Retinal pigment epithelial cell (primary cell): Measurements from ENCODE around the gene SSC5D.
A peak's percentile ranks its signal among the peaks of the same experiment; 100 is the strongest.
"Not testable (repeated sequence)": the region's sequence is repeated elsewhere in the genome, so short reads cannot be mapped to it uniquely, and the experiment has no call there.

Source experiments
- DNase-seq: peaks from one replicate; pipeline ENCODE4 v3.0.0-alpha.2; 2010; ENCODE audit warnings: low read depth
- H3K4me3 ChIP-seq: 2 replicates; pipeline ENCODE4 v1.5.1; 2011; ENCODE audit warnings: mild to moderate bottlenecking, low read length, control low read depth, moderate library complexity
- TF ChIP-seq, protein P1 (sequence below): conservative IDR thresholded peaks from 2 replicates; pipeline ENCODE4 v1.5.1; 2011; ENCODE audit warnings: low read depth, low read length, control low read depth, inconsistent platforms

The SSC5D gene

DNA sequence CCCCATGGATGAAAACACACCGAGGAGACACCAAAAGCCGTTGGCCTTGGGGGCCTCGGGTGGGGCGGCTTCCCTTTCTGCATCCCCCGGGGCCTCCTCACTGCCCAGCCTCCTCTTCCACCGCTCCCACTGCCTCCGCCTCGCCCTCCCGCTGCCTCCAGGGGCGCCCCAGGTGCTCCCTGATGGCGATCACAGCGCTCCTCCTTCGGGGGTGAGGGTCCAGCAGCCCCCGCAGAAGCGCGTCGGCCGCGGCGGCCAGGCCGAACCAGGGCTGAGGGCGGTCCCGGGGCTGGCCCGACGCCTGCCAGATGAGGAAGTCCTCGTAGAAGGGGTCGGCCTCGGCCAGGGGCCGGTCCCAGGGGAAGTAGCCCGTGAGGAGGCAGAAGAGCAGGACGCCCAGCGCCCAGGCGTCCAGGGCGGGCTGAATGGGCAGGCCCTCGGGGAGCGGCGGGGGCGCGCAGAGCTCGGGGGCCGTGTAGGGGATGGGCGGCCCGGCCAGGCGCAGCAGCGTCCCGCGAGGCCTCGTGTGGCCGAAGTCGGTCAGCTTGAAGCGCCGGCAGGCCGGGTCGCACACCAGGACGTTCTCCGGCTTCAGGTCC, 41.5 kb downstream of the SSC5D start:
- no peak overlapping the region for H3K4me3 ChIP-seq
- DNase-seq, result no peak
- TF ChIP-seq, protein P1, sequence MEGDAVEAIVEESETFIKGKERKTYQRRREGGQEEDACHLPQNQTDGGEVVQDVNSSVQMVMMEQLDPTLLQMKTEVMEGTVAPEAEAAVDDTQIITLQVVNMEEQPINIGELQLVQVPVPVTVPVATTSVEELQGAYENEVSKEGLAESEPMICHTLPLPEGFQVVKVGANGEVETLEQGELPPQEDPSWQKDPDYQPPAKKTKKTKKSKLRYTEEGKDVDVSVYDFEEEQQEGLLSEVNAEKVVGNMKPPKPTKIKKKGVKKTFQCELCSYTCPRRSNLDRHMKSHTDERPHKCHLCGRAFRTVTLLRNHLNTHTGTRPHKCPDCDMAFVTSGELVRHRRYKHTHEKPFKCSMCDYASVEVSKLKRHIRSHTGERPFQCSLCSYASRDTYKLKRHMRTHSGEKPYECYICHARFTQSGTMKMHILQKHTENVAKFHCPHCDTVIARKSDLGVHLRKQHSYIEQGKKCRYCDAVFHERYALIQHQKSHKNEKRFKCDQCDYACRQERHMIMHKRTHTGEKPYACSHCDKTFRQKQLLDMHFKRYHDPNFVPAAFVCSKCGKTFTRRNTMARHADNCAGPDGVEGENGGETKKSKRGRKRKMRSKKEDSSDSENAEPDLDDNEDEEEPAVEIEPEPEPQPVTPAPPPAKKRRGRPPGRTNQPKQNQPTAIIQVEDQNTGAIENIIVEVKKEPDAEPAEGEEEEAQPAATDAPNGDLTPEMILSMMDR, result no peak

DNA sequence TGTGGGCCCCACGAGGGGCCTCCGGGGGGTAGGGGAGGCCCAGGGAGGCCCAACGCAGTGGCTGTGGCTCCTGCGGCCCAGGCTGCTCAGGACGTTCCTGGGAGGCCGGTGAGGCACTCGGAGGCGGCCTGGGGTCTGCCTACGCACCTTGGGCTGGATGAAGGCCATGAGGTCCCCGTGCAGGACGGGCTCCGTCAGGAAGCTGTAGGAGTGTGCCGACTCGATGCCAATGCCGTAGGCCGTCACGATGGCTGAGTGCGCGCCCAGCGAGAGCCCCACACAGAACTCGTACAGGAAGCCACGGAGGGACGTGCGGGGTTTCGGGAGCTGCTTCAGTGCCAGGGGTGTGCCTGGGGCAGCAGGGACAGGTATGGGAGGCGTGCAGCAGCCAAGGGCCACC, 42.8 kb downstream of the SSC5D start:
- DNase-seq, result no peak
- TF ChIP-seq, protein P1, result no peak
- H3K4me3 ChIP-seq, result no peak overlapping the region

DNA sequence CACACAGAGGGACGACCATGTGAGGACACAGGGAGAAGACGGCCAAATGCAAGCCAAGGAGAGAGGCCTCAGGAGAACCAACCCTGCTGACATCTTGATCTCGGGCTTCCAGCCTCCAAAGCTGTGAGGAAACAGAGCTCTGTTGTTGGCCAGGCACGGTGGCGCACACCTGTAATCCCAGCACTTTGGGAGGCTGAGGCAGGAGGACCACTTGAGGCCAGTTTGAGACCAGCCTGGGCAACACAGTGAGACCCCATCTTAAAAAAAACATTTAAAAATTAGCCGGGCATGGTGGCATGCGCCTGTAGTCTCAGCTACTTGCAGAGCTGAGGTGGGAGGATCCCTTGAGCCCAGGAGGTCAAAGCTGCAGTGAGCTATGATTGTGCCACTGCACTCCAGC, 46.0 kb downstream of the SSC5D start:
- DNase-seq, H3K4me3 ChIP-seq: not testable (repeated sequence)

DNA sequence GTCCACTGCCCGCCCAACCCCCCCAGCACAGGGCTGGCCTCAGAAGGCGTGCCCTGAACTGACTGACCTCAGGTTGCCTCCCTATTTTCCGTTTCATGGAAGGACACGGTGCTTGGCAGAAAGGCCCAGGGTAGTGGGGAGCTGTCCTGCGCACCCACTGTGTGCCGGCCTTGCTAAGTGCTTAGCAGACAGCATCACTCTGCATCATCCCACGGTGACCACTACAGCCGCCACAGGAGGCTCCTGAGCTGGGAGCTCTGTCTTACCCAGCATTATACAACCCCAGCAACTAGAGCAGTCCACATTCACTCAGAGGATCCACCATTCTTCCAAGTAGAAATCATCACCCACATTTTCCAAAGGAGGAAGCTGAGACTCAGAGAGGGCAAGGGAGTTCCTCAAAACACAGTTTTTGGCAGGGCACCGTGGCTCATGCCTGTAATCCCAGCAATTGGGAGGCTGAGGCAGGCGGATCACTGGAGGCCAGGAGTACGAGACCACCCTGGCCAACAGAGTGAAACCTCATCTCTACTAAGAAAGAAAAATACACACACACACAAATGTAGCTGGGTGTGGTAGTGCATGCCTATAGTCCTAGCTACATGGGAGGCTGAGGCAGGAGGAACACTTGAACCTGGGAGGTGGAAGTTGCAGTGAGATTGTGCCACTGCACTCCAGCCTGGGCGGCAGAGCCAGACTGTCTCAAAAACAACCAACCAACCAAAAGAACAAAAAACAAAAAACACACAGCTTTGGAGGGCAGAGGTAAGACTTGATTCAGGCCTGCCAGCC, 47.1 kb downstream of the SSC5D start:
- no peak for DNase-seq
- TF ChIP-seq, protein P1, result no peak
- H3K4me3 ChIP-seq, result no peak overlapping the region

DNA sequence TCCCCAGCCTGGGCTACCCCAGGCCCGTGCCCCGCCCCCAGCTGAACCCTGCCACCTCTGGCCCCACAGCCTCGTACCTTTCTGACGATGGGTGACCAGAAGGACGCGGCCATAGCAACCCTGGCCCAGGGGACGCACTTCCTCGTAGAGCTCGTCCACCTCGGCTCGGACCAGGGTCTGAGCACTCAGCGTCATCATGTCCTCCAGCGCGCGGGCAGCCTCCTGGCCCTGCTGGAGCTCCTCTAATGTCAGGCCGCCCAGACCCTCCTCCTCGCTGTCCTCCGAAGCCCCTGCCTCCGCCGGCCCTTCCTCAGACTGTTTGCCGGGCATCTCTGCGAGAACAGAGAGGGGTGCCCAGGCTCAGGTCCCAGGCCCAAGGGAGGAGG, 47.7 kb downstream of the SSC5D start:
- TF ChIP-seq, protein P1, result no peak
- DNase-seq, result no peak
- H3K4me3 ChIP-seq, result no peak overlapping the region

DNA sequence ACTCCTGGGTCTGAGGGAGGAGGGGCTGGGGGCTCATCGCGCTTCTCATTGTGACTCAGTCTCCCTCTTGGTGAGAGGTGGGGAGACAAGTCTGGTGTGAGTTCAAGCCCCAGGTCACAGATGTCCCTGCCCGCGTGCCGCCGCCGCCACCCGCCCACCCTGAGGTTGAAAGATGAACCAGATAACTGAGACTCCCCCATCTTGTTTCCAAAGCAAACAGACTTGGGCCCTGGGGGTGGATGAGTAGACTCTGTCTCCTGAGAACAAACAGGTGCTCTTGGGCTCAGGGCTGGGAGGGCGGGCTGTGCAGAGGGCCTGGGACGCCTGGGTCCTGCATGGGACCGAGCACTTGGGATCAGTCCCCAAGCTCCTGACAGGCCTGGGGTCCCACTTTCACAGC, 48.1 kb downstream of the SSC5D start:
- TF ChIP-seq, protein P1, result no peak
- DNase-seq, result no peak
- no peak overlapping the region for H3K4me3 ChIP-seq

DNA sequence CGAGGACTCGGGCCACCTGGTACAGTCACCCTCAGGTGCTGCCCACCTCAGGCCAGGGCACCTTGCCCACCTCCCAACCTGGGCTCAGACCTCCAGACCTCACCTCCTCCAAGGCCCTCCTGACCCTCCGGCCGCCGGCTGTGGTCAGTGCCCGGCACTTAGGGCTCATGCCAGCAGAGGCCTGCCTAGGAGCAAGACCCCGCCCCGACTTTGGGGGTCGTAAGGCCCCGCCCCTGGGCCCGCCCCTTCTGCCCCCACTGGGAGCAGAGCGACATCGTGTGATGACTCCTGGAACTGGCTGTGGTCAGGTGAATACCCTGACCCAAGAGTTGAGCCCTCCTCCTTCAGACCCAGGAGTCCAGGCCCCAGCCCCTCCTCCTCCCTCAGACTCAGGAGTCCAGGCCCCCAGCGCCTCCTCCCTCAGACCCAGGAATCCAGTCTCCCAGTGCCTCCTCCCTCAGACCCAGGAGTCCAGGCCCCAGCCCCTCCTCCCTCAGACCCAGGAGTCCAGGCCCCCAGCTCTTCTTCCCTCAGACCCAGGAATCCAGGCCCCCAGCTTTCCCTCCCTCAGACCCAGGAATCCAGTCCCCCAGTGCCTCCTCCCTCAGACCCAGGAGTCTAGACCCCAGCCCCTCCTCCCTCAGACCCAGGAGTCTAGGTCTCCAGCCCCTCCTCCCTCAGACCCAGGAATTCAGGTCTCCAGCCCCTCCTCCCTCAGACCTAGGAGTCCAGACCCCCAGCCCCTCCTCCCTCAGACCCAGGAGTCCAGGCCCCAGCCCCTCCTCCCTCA, 48.9 kb downstream of the SSC5D start, which contains the start of gene SBK2:
Gene SBK2 (minus strand): TSS at position 183 of the 790 bp plus-strand sequence. CDS start 839 bp downstream, outside the sequence.
- no peak for DNase-seq
- TF ChIP-seq, protein P1, result peak; percentile 37
- no peak within 1 kb of the TSS for H3K4me3 ChIP-seq
